HEK293 (cell line): ENCODE results near the gene TCEA2.
A peak's percentile ranks its signal among the peaks of the same experiment; 100 is the strongest.

Source experiments
- BCL11B ChIP-seq: fragments of 450-650 bp; formaldehyde crosslinking; IDR thresholded peaks from 2 replicates; pipeline ENCODE4 v1.5.1; 2016; ENCODE audit warnings: low read depth, missing biosample characterization, missing genetic modification characterization
- BCL6B ChIP-seq: fragments of 450-650 bp; formaldehyde crosslinking; IDR thresholded peaks from 2 replicates; pipeline ENCODE4 v1.5.1; 2017; ENCODE audit warnings: missing biosample characterization, missing genetic modification characterization
- FEZF1 ChIP-seq: fragments of 450-650 bp; formaldehyde crosslinking; IDR thresholded peaks from 2 replicates; pipeline ENCODE4 v1.5.1; 2016; ENCODE audit warnings: missing biosample characterization, missing genetic modification characterization
- GLIS1 ChIP-seq: fragments of 450-650 bp; formaldehyde crosslinking; IDR thresholded peaks from 2 replicates; pipeline ENCODE4 v1.5.1; 2016; ENCODE audit warnings: missing biosample characterization, missing genetic modification characterization
- IKZF3 ChIP-seq: fragments of 450-650 bp; IDR thresholded peaks from 2 replicates; pipeline ENCODE4 v1.5.0; 2018; ENCODE audit warnings: missing biosample characterization, mild to moderate bottlenecking, missing genetic modification characterization, moderate library complexity
- KLF10 ChIP-seq: fragments of 450-650 bp; IDR thresholded peaks from 2 replicates; pipeline ENCODE4 v1.5.1; 2018; ENCODE audit warnings: missing biosample characterization, mild to moderate bottlenecking, missing genetic modification characterization
- KLF16 ChIP-seq: fragments of 450-650 bp; formaldehyde crosslinking; IDR thresholded peaks from 2 replicates; pipeline ENCODE4 v1.5.1; 2017; ENCODE audit warnings: missing biosample characterization, missing genetic modification characterization
- KLF9 ChIP-seq: fragments of 450-650 bp; formaldehyde crosslinking; IDR thresholded peaks from 2 replicates; pipeline ENCODE4 v1.5.1; 2016; ENCODE audit warnings: missing biosample characterization, missing genetic modification characterization, low read depth
- MYNN ChIP-seq: fragments of 450-650 bp; formaldehyde crosslinking; IDR thresholded peaks from 2 replicates; pipeline ENCODE4 v1.5.1; 2016; ENCODE audit warnings: missing biosample characterization, missing genetic modification characterization, borderline replicate concordance
- YY1 ChIP-seq: fragments of 450-650 bp; formaldehyde crosslinking; IDR thresholded peaks from 2 replicates; pipeline ENCODE4 v1.5.1; 2018; ENCODE audit warnings: missing biosample characterization, missing genetic modification characterization
- ZBTB1 ChIP-seq: fragments of 450-650 bp; formaldehyde crosslinking; IDR thresholded peaks from 2 replicates; pipeline ENCODE4 v1.5.1; 2016; ENCODE audit warnings: missing biosample characterization, missing genetic modification characterization
- ZBTB10 ChIP-seq: fragments of 450-650 bp; formaldehyde crosslinking; IDR thresholded peaks from 2 replicates; pipeline ENCODE4 v1.5.1; 2016; ENCODE audit warnings: missing biosample characterization, missing genetic modification characterization
- ZEB2 ChIP-seq: fragments of 450-650 bp; formaldehyde crosslinking; IDR thresholded peaks from 2 replicates; pipeline ENCODE4 v1.5.1; 2016; ENCODE audit warnings: missing biosample characterization, missing genetic modification characterization
- ZNF175 ChIP-seq: fragments of 450-650 bp; formaldehyde crosslinking; IDR thresholded peaks from 2 replicates; pipeline ENCODE4 v1.5.1; 2016; ENCODE audit warnings: missing biosample characterization, missing genetic modification characterization
- ZNF18 ChIP-seq: fragments of 450-650 bp; formaldehyde crosslinking; IDR thresholded peaks from 2 replicates; pipeline ENCODE4 v1.5.1; 2016; ENCODE audit warnings: missing biosample characterization, missing genetic modification characterization
- ZNF19 ChIP-seq: fragments of 450-650 bp; formaldehyde crosslinking; IDR thresholded peaks from 2 replicates; pipeline ENCODE4; 2016; ENCODE audit warnings: missing biosample characterization, missing genetic modification characterization, low read depth
- ZNF223 ChIP-seq: fragments of 450-650 bp; formaldehyde crosslinking; IDR thresholded peaks from 2 replicates; pipeline ENCODE4 v1.5.1; 2016; ENCODE audit warnings: missing biosample characterization, missing genetic modification characterization
- ZNF23 ChIP-seq: fragments of 450-650 bp; formaldehyde crosslinking; IDR thresholded peaks from 2 replicates; pipeline ENCODE4 v1.5.1; 2016; ENCODE audit warnings: missing biosample characterization, missing genetic modification characterization, borderline replicate concordance
- ZNF423 ChIP-seq: fragments of 450-650 bp; formaldehyde crosslinking; IDR thresholded peaks from 2 replicates; pipeline ENCODE4 v1.5.1; 2016; ENCODE audit warnings: missing biosample characterization, missing genetic modification characterization
- ZNF473 ChIP-seq: fragments of 450-650 bp; formaldehyde crosslinking; IDR thresholded peaks from 2 replicates; pipeline ENCODE4 v1.5.1; 2017; ENCODE audit warnings: missing biosample characterization, missing genetic modification characterization
- ZNF48 ChIP-seq: fragments of 450-650 bp; formaldehyde crosslinking; IDR thresholded peaks from 2 replicates; pipeline ENCODE4 v1.5.1; 2016; ENCODE audit warnings: missing biosample characterization, missing genetic modification characterization
- ZNF621 ChIP-seq: fragments of 450-650 bp; formaldehyde crosslinking; IDR thresholded peaks from 2 replicates; pipeline ENCODE4 v1.5.1; 2017; ENCODE audit warnings: missing biosample characterization, missing genetic modification characterization
- ZNF76 ChIP-seq: fragments of 450-650 bp; formaldehyde crosslinking; IDR thresholded peaks from 2 replicates; pipeline ENCODE4; 2016; ENCODE audit warnings: low read depth, missing biosample characterization, missing genetic modification characterization, borderline replicate concordance
- ZNF792 ChIP-seq: fragments of 450-650 bp; formaldehyde crosslinking; IDR thresholded peaks from 2 replicates; pipeline ENCODE4 v1.5.1; 2016; ENCODE audit warnings: missing biosample characterization, missing genetic modification characterization
- ZSCAN5A ChIP-seq: fragments of 450-650 bp; formaldehyde crosslinking; IDR thresholded peaks from 2 replicates; pipeline ENCODE4 v1.5.1; 2016; ENCODE audit warnings: missing biosample characterization, missing genetic modification characterization
- TF ChIP-seq, protein P1 (sequence below): fragments of 450-650 bp; formaldehyde crosslinking; IDR thresholded peaks from 2 replicates; pipeline ENCODE4 v1.5.1; 2016; ENCODE audit warnings: missing biosample characterization, missing genetic modification characterization
- TF ChIP-seq, protein P2 (sequence below): fragments of 450-650 bp; formaldehyde crosslinking; IDR thresholded peaks from 2 replicates; pipeline ENCODE4 v1.5.1; 2016; ENCODE audit warnings: missing biosample characterization, missing genetic modification characterization
- TF ChIP-seq, protein P3 (sequence below): sonication (generic); formaldehyde crosslinking; IDR thresholded peaks from 2 replicates; pipeline ENCODE4 v1.8.1; 2022; ENCODE audit warnings: mild to moderate bottlenecking, moderate library complexity, missing genetic modification reagents

Gene TCEA2

DNA sequence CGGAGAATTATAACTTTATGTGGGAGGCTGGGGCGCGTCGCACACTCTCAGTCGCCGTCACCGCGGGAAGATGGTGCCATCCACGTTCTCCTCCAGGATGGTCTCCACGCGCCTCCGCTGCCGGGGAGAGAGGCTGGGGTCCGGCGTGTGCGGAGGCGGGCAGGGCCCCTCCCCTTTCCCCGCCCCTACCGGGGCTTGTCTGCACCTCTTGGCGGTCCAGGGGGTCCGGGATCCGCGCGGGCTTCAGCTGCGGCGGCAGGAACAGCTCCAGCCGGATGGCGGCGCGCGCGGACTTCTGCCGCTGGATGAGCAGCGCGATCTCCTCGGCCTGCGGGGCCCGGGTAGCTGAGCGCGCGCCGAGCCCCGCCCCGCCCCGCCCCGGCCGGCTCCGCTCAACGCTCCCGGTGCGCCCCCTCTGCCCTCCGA is 20.4 kb downstream of the TCEA2 start (continued):
- no peak for TF ChIP-seq ZNF621 (tag by site-specific recombination)
- TF ChIP-seq GLIS1 (tag by site-specific recombination): peak; percentile 97
- peak; percentile 54; the same call in 1 of the 2 replicates for TF ChIP-seq KLF16 (tag by site-specific recombination)
- no peak for TF ChIP-seq ZNF76 (tag by site-specific recombination)
- no peak for TF ChIP-seq ZNF175 (tag by site-specific recombination)
- 0 out of 2 replicates have a peak, but pooled peaks have one; percentile 33 for TF ChIP-seq ZBTB1 (tag by site-specific recombination)
- TF ChIP-seq KLF9 (tag by site-specific recombination): peak; percentile 61; the same call in 1 of the 2 replicates
- no peak for TF ChIP-seq ZNF792 (tag by site-specific recombination)
- peak; percentile 93 for TF ChIP-seq IKZF3 (tag by site-specific recombination)
- TF ChIP-seq ZNF223: no peak
- no peak for TF ChIP-seq ZNF18 (tag by site-specific recombination)
- TF ChIP-seq ZNF48: no peak
- TF ChIP-seq ZNF23: no peak
- no peak for TF ChIP-seq ZNF19 (tag by site-specific recombination)
- TF ChIP-seq BCL6B: no peak
- peak; percentile 87 for TF ChIP-seq ZBTB10
- peak; percentile 98 for TF ChIP-seq ZNF423 (tag by site-specific recombination)
- TF ChIP-seq, protein P1, sequence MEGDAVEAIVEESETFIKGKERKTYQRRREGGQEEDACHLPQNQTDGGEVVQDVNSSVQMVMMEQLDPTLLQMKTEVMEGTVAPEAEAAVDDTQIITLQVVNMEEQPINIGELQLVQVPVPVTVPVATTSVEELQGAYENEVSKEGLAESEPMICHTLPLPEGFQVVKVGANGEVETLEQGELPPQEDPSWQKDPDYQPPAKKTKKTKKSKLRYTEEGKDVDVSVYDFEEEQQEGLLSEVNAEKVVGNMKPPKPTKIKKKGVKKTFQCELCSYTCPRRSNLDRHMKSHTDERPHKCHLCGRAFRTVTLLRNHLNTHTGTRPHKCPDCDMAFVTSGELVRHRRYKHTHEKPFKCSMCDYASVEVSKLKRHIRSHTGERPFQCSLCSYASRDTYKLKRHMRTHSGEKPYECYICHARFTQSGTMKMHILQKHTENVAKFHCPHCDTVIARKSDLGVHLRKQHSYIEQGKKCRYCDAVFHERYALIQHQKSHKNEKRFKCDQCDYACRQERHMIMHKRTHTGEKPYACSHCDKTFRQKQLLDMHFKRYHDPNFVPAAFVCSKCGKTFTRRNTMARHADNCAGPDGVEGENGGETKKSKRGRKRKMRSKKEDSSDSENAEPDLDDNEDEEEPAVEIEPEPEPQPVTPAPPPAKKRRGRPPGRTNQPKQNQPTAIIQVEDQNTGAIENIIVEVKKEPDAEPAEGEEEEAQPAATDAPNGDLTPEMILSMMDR (tag by site-specific recombination): peak; percentile 26
- peak; percentile 74 for TF ChIP-seq FEZF1
- peak; percentile 89; the same call in 1 of the 2 replicates for TF ChIP-seq ZEB2 (tag by site-specific recombination)
- no peak for TF ChIP-seq ZSCAN5A (tag by site-specific recombination)
- peak; percentile 52; the same call in 1 of the 2 replicates for TF ChIP-seq BCL11B (tag by site-specific recombination)
- TF ChIP-seq, protein P2, sequence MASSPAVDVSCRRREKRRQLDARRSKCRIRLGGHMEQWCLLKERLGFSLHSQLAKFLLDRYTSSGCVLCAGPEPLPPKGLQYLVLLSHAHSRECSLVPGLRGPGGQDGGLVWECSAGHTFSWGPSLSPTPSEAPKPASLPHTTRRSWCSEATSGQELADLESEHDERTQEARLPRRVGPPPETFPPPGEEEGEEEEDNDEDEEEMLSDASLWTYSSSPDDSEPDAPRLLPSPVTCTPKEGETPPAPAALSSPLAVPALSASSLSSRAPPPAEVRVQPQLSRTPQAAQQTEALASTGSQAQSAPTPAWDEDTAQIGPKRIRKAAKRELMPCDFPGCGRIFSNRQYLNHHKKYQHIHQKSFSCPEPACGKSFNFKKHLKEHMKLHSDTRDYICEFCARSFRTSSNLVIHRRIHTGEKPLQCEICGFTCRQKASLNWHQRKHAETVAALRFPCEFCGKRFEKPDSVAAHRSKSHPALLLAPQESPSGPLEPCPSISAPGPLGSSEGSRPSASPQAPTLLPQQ (tag by site-specific recombination): no peak
- TF ChIP-seq ZNF473: no peak
- no peak for TF ChIP-seq MYNN (tag by site-specific recombination)
- TF ChIP-seq YY1 (tag by site-specific recombination): no peak; the same call in 1 of the 2 replicates
- peak; percentile 56; the same call in 1 of the 2 replicates for TF ChIP-seq KLF10 (tag by site-specific recombination)
- TF ChIP-seq, protein P3, sequence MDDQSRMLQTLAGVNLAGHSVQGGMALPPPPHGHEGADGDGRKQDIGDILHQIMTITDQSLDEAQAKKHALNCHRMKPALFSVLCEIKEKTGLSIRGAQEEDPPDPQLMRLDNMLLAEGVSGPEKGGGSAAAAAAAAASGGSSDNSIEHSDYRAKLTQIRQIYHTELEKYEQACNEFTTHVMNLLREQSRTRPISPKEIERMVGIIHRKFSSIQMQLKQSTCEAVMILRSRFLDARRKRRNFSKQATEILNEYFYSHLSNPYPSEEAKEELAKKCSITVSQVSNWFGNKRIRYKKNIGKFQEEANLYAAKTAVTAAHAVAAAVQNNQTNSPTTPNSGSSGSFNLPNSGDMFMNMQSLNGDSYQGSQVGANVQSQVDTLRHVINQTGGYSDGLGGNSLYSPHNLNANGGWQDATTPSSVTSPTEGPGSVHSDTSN (CRISPR knock-in tag): no peak
